EH (cell line): ENCODE measurements around the gene MGRN1.

Experiments
- DNase-seq: peaks from one replicate; pipeline ENCODE4 v3.0.0-alpha.2; 2015; ENCODE audit warnings: low read depth

Gene MGRN1

GRCh38 chr16:4675864-4676786, 51.5 kb downstream of the MGRN1 start:
- no peak for DNase-seq

DNA sequence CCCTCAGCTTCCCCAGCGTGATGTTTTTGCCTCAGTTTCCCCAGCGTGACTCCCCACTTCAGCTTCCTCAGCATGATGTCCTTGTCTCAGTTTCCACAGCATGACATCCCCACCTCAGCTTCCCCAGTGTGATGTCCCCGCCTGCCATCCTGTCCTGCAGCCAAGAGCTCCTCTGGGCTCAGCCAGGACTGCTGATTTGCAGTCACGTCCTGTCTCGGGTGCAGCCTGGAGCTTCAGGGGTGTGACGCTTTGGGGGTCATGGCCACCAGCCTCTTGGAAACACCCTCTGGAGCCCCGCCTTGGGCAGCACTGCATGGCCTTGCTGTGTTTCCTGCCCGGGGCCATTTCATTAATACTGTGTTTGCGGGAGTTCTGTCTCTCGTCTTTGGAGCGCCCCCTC, 52.2 kb downstream of the MGRN1 start:
- no peak for DNase-seq

- DNase-seq = no peak
These were observed 52.8 kb downstream of the MGRN1 start for GRCh38 chr16:4677390-4677789.

- DNase-seq = no peak
These were observed 53.4 kb downstream of the MGRN1 start for GRCh38 chr16:4677994-4678393.

- no peak for DNase-seq
These were observed 54.0 kb downstream of the MGRN1 start for GRCh38 chr16:4678596-4678995.

DNA sequence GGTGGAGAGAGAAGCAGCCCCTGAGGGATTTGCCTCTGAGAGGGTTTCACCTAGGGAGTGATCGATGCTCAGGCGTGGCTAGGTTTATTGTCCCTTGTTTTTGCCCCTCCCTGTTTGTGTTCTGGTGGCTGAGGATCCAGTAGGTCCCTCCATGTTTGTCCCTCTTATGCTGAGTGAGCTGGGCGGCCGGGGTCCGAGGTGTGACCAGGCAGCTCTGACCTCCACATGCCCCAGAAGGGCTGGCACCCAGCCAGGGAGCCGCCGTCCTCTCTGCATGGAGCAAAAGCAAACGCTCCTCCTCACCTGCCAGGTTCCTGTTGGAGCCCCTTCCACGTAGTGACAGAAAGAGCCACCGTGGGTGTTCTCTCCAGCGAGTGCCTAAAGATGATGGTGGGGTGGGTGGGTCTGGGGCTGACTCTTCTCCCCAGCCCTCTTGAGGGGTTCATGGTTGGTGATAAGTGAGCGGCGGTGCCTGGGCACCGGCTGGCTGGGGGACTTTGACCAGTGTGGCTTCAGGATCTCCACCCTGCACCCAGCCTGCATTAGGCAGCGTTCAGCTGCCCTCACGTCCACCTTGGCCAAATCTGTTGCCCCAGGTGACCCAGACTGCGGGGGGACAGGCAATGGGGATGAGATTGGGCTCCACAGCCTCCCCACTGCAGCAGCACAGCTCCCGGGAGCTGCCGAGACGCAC, 54.7 kb downstream of the MGRN1 start:
- no peak for DNase-seq

- DNase-seq = no peak
These were observed 55.4 kb downstream of the MGRN1 start for GRCh38 chr16:4679850-4680636.

- DNase-seq = no peak
These were observed 56.2 kb downstream of the MGRN1 start for GRCh38 chr16:4680673-4681470.

- no peak for DNase-seq
These were observed 57.0 kb downstream of the MGRN1 start for GRCh38 chr16:4681471-4682083.

DNA sequence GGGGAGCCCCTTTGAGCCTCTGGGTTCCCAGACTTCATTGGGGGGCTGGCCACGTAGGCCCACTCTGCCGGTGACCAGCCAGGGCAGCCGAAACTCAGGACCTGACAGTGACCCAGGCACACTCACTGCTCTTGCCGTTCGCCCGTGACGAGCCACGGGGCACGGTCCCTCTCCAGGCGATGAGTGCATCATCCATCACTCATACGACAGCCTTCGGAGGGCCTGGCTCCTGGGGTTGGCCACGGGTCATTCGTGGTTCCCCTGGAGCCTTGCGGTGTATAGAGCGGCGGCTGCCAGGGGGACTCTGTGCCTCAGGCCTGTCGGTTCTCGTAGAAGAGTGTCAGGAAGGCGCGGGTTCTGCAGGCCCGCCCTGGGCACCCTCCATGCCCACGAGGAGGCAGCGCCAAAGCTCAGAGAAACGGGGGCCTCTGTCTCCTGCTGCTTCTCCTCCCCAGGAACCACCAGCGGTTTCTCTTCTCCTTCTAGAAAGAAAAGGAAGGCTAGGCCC, 57.5 kb downstream of the MGRN1 start:
- DNase-seq = no peak

DNA sequence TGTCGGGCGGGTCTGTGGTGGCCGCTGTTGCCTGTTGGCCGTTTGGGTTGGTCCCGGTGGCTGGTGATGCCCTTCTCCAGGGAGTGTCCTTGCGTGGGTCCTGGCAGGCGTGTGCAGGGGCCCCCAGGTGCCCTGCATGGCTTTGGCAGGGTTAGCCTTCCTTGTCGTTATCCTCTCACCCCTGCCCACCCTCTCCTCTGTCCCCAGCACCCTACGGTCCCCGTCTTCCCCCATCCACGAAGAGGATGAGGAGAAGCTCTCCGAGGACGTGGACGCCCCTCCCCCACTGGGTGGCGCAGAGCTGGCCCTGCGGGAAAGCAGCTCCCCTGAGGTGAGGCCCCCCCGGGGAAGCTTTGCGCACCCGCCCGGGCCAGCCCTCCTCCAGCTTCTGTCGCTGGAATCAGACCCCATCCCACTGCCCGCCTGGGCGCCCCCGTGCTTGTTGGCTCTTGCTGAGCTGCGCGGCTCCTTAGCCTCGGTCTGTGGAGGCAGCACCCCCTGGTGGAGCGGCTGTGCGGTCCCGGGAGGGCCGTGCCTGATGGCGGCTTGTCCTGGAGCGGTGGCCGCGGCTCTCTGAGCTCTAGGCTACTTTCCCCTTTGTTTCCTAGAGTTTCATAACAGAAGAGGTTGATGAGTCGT, 58.1 kb downstream of the MGRN1 start:
- DNase-seq = peak; percentile 20

DNA sequence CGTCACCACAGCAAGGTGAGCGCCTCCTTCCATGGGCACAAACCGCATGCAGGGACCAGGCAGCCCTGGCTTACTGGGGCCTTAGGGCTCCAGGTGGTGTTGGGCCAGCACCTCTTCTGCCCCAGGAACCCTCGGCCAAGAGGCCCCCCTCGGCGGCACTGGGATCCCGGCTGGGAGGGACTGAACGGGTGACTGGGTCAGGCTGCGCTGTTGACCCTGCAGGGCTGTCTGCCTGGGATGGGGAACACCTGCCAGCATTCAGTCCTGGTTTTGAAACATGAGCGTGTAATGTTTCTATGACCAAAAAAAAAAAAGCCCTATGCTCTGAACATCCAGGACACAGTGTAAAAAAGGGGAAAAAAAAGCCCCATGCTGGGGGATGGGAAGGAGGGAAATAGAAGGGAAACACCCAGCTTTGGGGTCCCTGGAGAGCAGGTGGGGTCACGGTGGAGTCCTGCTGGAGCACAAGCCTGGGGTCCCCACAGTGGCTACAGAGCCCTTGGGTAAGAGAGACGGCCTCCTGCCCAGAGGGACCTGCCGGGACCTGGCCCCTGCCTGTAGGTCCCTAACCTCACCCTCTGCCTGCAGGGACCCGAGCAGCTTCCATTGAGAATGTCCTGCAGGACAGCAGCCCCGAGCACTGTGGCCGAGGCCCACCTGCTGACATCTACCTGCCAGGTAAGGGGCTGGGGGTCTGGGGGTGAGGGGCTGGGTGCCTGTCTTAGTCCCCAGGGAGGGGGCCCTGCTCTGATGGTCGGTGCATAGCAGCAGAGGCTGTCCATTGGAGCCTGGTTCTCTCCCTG, 58.8 kb downstream of the MGRN1 start:
- DNase-seq = no peak

GRCh38 chr16:4684058-4684715, 59.6 kb downstream of the MGRN1 start:
- DNase-seq = no peak

- DNase-seq = no peak
These were observed 60.1 kb downstream of the MGRN1 start for GRCh38 chr16:4684763-4685162.

GRCh38 chr16:4685292-4685691, 60.7 kb downstream of the MGRN1 start:
- DNase-seq = no peak

DNA sequence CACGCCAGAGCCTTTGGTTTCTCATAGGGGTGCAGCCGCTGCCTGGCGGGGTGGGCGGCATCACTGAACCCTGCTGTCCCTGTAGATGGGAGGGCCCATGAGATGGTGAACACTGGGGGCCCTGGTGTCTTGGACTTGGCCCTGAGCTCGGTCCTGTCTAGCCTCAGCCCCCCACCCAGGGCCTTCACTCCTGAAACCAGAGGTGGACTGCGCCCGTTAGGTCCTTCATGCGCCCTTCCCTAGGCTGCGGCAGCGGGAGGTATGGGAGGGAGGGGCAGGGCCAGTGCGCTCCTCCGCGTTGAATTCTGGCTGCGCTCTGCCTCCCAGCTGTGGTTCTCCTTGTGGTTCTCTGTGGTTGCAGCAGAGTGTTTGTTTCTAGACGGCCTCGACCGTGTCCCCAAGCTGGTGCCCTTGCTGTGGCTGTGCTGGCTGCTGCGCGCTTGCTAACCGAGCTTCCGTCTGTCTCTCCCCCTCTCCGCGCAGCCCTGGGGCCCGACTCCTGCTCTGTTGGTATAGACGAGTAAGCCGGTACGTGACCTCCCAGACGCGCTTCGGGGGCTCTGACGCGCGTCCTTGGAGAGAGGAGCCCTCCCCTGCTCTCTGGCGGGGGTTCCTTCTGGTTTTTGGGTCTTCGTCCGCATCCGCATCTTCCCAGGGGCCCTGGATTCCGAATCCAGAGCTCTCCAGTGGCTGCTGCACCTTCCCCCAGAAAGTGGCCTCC, 61.3 kb downstream of the MGRN1 start:
- DNase-seq = no peak

GRCh38 chr16:4686497-4687210, 62.0 kb downstream of the MGRN1 start:
- no peak for DNase-seq

- DNase-seq = no peak
These were observed 62.8 kb downstream of the MGRN1 start for GRCh38 chr16:4687416-4687815.
